ENCODE results near the gene HDGF. TPM values are rescaled to one million over a fixed set of nuclear protein-coding genes. Genes with fewer than 3 reads are reported as not detected.

Gene HDGF
- total RNA-seq, 1 donor from 2014 or later, result 176 TPM

GRCh38 chr1:156772728-156773497, 21.4 kb upstream of the HDGF start:
- Mint-ChIP-seq H3K36me3 (peaks cover 12% of the 10 kb centered on the region), H3K27ac (peak overlapping the region; percentile 85), H3K4me1 (peaks cover 56% of the 10 kb centered on the region), H3K4me3 (peak overlapping the region; percentile 5), H3K27me3 (ENCODE audit: low read depth) (no peaks in the 10 kb centered on the region), H3K9me3 (no peaks in the 10 kb centered on the region)
- TF ChIP-seq CTCF (IDR thresholded peaks at IDR 0.05; ENCODE audit: unreplicated experiment), result no peak
- no peak for DNase-seq (ENCODE audit: low spot score in 2 of 2, unreplicated experiment in 2 of 2)

GRCh38 chr1:156772222-156772621, 20.7 kb upstream of the HDGF start:
- Mint-ChIP-seq H3K9me3 (no peaks in the 10 kb centered on the region), H3K27ac (peak overlapping the region; percentile 85), H3K4me1 (peaks cover 51% of the 10 kb centered on the region), H3K36me3 (peaks cover 12% of the 10 kb centered on the region), H3K27me3 (ENCODE audit: low read depth) (no peaks in the 10 kb centered on the region), H3K4me3 (no peak overlapping the region)
- peak; percentile 51 for TF ChIP-seq CTCF (IDR thresholded peaks at IDR 0.05; ENCODE audit: unreplicated experiment)
- no peak for DNase-seq (ENCODE audit: low spot score in 2 of 2, unreplicated experiment in 2 of 2)

DNA sequence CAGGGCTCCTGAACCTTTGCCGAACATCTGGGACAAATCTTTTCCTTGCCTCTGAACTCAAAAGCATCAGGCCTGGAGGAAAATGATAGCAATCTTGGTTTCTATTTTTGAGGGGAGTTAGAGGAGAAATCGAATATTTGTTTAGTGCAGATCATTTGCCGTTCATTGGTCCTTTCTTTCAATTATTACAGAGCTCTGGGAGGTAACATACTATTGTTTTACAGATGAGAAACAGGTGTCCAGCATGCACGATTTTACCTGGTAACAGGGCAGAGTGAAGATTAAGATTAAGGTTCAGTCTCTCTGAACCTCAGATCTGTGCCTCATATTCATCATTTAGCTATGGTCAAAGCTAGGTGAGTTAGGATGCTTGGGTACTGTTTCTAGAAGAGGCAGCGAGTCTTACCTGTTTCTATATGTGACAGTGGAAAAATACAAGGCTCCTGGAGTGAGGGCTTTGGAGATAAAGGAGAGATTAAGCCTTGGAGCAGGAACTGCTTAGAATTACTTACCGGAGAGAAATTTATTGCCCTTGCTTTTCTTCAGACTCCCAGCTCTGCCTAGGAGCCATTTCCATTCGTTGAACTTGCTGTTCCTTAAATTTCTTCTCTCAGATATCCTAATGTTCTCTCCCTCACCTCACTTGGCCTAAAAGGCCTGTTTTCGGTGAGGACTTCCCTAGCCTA, 17.3 kb upstream of the HDGF start:
- no peak for TF ChIP-seq CTCF (IDR thresholded peaks at IDR 0.05; ENCODE audit: unreplicated experiment)
- H3K36me3 Mint-ChIP-seq, result peaks cover 10% of the 10 kb centered on the region
- H3K4me3 Mint-ChIP-seq, result no peak overlapping the region
- no peak for DNase-seq (ENCODE audit: low spot score in 2 of 2, unreplicated experiment in 2 of 2)
- H3K27ac Mint-ChIP-seq, result no peak overlapping the region
- H3K4me1 Mint-ChIP-seq, result peaks cover 48% of the 10 kb centered on the region
- no peaks in the 10 kb centered on the region for H3K27me3 Mint-ChIP-seq (ENCODE audit: low read depth)
- H3K9me3 Mint-ChIP-seq, result no peaks in the 10 kb centered on the region

- DNase-seq (ENCODE audit: low spot score in 2 of 2, unreplicated experiment in 2 of 2), result peak in 1 of 2 experiments; percentile 51
- no peak overlapping the region for H3K4me3 Mint-ChIP-seq
- no peak overlapping the region for H3K27ac Mint-ChIP-seq
- no peaks in the 10 kb centered on the region for H3K9me3 Mint-ChIP-seq
- no peaks in the 10 kb centered on the region for H3K27me3 Mint-ChIP-seq (ENCODE audit: low read depth)
- peaks cover 9% of the 10 kb centered on the region for H3K36me3 Mint-ChIP-seq
- TF ChIP-seq CTCF (IDR thresholded peaks at IDR 0.05; ENCODE audit: unreplicated experiment), result no peak
- peaks cover 41% of the 10 kb centered on the region for H3K4me1 Mint-ChIP-seq
These were observed 16.6 kb upstream of the HDGF start for GRCh38 chr1:156767879-156768604.

DNA sequence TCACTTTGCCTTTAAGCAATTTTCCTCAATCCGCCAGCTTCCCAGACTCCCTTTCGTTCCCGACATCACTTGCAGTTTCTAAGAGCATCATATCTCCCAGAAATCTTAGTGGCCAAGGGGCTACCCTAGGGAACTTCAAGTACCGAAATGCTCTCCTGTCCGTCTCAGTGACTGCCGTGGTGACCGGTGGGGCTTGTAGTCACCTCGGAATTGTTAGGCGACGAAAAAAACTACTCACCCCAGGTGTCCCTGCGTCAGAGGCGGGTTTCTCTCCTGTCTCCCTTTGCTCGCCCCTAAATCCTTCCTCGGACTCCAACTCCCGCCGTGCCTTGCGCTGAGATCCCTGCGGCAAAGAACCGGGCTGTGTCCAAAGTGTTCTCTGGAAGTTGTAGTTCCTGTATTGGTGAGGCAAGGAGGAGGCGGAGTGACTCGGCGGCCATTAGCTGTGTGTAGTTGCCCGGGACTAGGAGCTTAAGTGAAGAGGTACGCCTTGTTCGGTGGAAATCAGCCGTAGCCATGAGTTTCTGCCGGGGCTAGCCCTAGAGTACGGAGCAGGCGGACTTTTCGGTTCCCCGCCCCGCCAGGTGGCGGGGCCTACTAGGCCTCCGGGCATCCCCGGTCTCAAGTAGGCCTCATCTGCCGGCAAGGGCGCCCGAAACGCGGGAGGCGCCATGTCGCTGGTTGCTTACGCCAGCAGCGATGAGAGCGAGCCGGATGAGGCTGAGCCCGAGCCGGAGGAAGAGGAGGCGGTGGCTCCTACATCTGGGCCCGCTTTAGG, 15.8 kb upstream of the HDGF start, which contains the start of gene PRCC:
Gene PRCC, plus strand, starts transcription at position 435 of the 778 bp plus-strand sequence. Its CDS starts 237 bp downstream, at position 672.
- Mint-ChIP-seq H3K27ac (no peak within 1 kb of the TSS), H3K4me1 (peaks cover 33% of the 10 kb centered on the region), H3K4me3 (no peak within 1 kb of the TSS), H3K27me3 (ENCODE audit: low read depth) (no peaks in the 10 kb centered on the region), H3K36me3 (peaks cover 9% of the 10 kb centered on the region), H3K9me3 (no peaks in the 10 kb centered on the region)
- DNase-seq (ENCODE audit: low spot score in 2 of 2, unreplicated experiment in 2 of 2), result peak; percentile 85 to 93
- TF ChIP-seq CTCF (IDR thresholded peaks at IDR 0.05; ENCODE audit: unreplicated experiment), result no peak
